Measurements from ENCODE around the gene RANBP10. TPM values are rescaled to one million over a fixed set of nuclear protein-coding genes. Genes with fewer than 3 reads are reported as not detected.

The RANBP10 gene
- total RNA-seq, 1 experiment from 2014 or later, result 15.6 TPM

DNA sequence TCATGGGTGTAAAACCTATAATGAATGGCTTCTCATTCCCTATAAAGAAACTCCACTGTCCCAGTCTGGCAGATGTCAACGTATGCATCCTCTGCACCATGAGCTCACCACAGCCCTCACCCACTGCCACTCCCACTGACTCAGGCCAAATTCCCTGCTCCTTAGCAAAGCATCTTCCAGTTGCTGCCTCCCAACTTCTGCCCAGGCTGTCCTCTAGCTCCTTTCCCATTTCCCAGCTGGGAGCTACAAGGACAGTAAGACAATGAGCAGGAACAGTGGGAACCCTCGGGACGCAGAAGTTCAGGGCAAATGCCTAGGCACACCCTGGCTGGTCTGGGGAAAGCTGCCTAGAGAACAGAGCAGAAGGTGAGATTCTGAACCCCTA lies 26.7 kb upstream of the RANBP10 start:
- Histone ChIP-seq H3K23ac (ENCODE audit: insufficient read length, low read depth, low read length) (no peak overlapping the region), H3K4ac (ENCODE audit: low read depth, low read length) (no peak overlapping the region), H3K9ac (ENCODE audit: extremely low read depth, insufficient read length, low read length) (peak overlapping the region; percentile 82), H2BK15ac (ENCODE audit: low read depth, low read length) (no peak overlapping the region), H2BK20ac (ENCODE audit: low read depth, low read length, poor library complexity, severe bottlenecking) (no peak overlapping the region), H4K5ac (ENCODE audit: insufficient read length, low read depth, low read length) (no peak overlapping the region), H2BK5ac (ENCODE audit: insufficient read length, low read length) (no peak overlapping the region), H3K4me1 (ENCODE audit: insufficient read depth, low read length) (no peaks in the 10 kb centered on the region; the same call in 1 of the 2 replicates), H2AFZ (ENCODE audit: low read length) (no peak overlapping the region), H2AK5ac (ENCODE audit: insufficient read length, low read length) (no peak overlapping the region), H3K79me1 (ENCODE audit: insufficient read depth, low read depth, low read length, poor library complexity, severe bottlenecking) (no peaks in the 10 kb centered on the region), H3K4me2 (ENCODE audit: insufficient read depth, insufficient read length, low read length) (peak overlapping the region; percentile 94), H3K27me3 (ENCODE audit: insufficient read depth, low read length) (no peaks in the 10 kb centered on the region), H3K9me3 (ENCODE audit: control insufficient read depth, low read depth, low read length) (no peaks in the 10 kb centered on the region), H2BK12ac (ENCODE audit: insufficient read length, low read depth, low read length) (no peak overlapping the region), H3K27ac (ENCODE audit: insufficient read length, low read depth, low read length) (no peak overlapping the region), H2BK120ac (ENCODE audit: low read depth, low read length, poor library complexity, severe bottlenecking) (no peak overlapping the region), H4K20me1 (ENCODE audit: control insufficient read depth, insufficient read depth, insufficient read length) (no peaks in the 10 kb centered on the region), H3K79me2 (ENCODE audit: insufficient read depth, low read length) (no peaks in the 10 kb centered on the region), H3K23me2 (ENCODE audit: insufficient read length, low read depth, low read length, poor library complexity, severe bottlenecking) (peaks cover 5% of the 10 kb centered on the region), H3K18ac (ENCODE audit: insufficient read length, low read depth, low read length) (no peak overlapping the region), H3K56ac (ENCODE audit: insufficient read length, low read depth, low read length) (no peak overlapping the region), H4K8ac (replicated peaks; ENCODE audit: insufficient read length, low read depth, low read length) (no peak overlapping the region), H3K14ac (ENCODE audit: insufficient read depth, low read length) (no peak overlapping the region; the same call in 1 of the 2 replicates), H4K91ac (ENCODE audit: insufficient read length, low read depth, low read length) (no peak overlapping the region), H3T11ph (ENCODE audit: low read length) (no peak overlapping the region)
- H3K36me3 Mint-ChIP-seq (ENCODE audit: insufficient read depth in 1 of 3, low read depth in 3 of 3), result peaks cover 22 to 39% (median 39%) of the 10 kb centered on the region in 3 experiments; a peak in 6 of 7 replicates
- WGBS (ENCODE audit: extremely low coverage, insufficient read length, low lambda C conversion rate), result no CpG with 5 or more reads among the region's 3 CpGs
- H3K27ac Mint-ChIP-seq, result no peak overlapping the region; a peak in 1 of 7 replicates
- TF ChIP-seq, protein P1, sequence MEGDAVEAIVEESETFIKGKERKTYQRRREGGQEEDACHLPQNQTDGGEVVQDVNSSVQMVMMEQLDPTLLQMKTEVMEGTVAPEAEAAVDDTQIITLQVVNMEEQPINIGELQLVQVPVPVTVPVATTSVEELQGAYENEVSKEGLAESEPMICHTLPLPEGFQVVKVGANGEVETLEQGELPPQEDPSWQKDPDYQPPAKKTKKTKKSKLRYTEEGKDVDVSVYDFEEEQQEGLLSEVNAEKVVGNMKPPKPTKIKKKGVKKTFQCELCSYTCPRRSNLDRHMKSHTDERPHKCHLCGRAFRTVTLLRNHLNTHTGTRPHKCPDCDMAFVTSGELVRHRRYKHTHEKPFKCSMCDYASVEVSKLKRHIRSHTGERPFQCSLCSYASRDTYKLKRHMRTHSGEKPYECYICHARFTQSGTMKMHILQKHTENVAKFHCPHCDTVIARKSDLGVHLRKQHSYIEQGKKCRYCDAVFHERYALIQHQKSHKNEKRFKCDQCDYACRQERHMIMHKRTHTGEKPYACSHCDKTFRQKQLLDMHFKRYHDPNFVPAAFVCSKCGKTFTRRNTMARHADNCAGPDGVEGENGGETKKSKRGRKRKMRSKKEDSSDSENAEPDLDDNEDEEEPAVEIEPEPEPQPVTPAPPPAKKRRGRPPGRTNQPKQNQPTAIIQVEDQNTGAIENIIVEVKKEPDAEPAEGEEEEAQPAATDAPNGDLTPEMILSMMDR (conservative IDR thresholded peaks at IDR 0.05), result no peak
- DNase-seq, result no peak
- no peaks in the 10 kb centered on the region for H3K9me3 Mint-ChIP-seq
- H3K27me3 Mint-ChIP-seq (ENCODE audit: low read depth), result peaks cover 3% of the 10 kb centered on the region
- peaks cover 8% of the 10 kb centered on the region in 2 experiments for H3K4me1 Mint-ChIP-seq
- H3K4me3 Mint-ChIP-seq, result peak overlapping the region; percentile 85 to 90
